ENCODE measurements around the gene SYNDIG1L. TPM values are rescaled to one million over a fixed set of nuclear protein-coding genes. Genes with fewer than 3 reads are reported as not detected.

The SYNDIG1L gene
- total RNA-seq, 3 donors from 2014 or later (not counting 1 experiment from before 2014, with no cell fraction given), result 0.30 TPM; not detected in 2

- Mint-ChIP-seq H3K9me3 (no peaks in the 10 kb centered on the region), H3K4me3 (no peak overlapping the region), H3K27ac (no peak overlapping the region), H3K4me1 (no peaks in the 10 kb centered on the region), H3K36me3 (no peaks in the 10 kb centered on the region), H3K27me3 (ENCODE audit: low read depth in 2 of 2) (no peaks in the 10 kb centered on the region)
- Histone ChIP-seq H3K4me3 (ENCODE audit: low read length) (no peak overlapping the region), H3K4me1 (ENCODE audit: control insufficient read depth, insufficient read depth, low read length) (no peaks in the 10 kb centered on the region), H3K27me3 (ENCODE audit: control insufficient read depth, insufficient read depth, low read length) (no peaks in the 10 kb centered on the region), H3K9me3 (ENCODE audit: control insufficient read depth, insufficient read depth, low read length) (no peaks in the 10 kb centered on the region), H3K27ac (ENCODE audit: low read length) (no peak overlapping the region), H3K36me3 (ENCODE audit: control insufficient read depth, insufficient read depth, low read length) (peaks cover 4% of the 10 kb centered on the region)
- TF ChIP-seq CTCF (IDR thresholded peaks at IDR 0.05), result no peak
- 90% methylated on average over 7 of the region's 7 CpGs for WGBS (ENCODE audit: insufficient coverage)
- intact Hi-C loops (cut with micrococcal nuclease), result no loop called here
- DNase-seq (no peak), ATAC-seq (no peak)
These were observed 43.8 kb upstream of the SYNDIG1L start for GRCh38 chr14:74469548-74470518.

GRCh38 chr14:74468513-74468912, 42.5 kb upstream of the SYNDIG1L start:
- no peak for TF ChIP-seq CTCF (IDR thresholded peaks at IDR 0.05)
- DNase-seq, result no peak
- H3K4me1 ChIP-seq (ENCODE audit: control insufficient read depth, insufficient read depth, low read length), result no peaks in the 10 kb centered on the region
- H3K4me3 ChIP-seq (ENCODE audit: low read length), result no peak overlapping the region
- Mint-ChIP-seq H3K27me3 (ENCODE audit: low read depth in 2 of 2) (peaks cover under 1 to 2% of the 10 kb centered on the region in 2 donors), H3K4me3 (no peak overlapping the region), H3K36me3 (no peaks in the 10 kb centered on the region), H3K9me3 (no peaks in the 10 kb centered on the region), H3K4me1 (no peaks in the 10 kb centered on the region), H3K27ac (no peak overlapping the region)
- no peak for ATAC-seq
- intact Hi-C loops (cut with micrococcal nuclease), result no loop called here
- 91% methylated on average over 3 of the region's 3 CpGs for WGBS (ENCODE audit: insufficient coverage)
- no peaks in the 10 kb centered on the region for H3K27me3 ChIP-seq (ENCODE audit: control insufficient read depth, insufficient read depth, low read length)
- no peak overlapping the region for H3K27ac ChIP-seq (ENCODE audit: low read length)
- H3K36me3 ChIP-seq (ENCODE audit: control insufficient read depth, insufficient read depth, low read length), result peaks cover under 1% of the 10 kb centered on the region
- H3K9me3 ChIP-seq (ENCODE audit: control insufficient read depth, insufficient read depth, low read length), result no peaks in the 10 kb centered on the region

- H3K9me3 Mint-ChIP-seq, result no peaks in the 10 kb centered on the region
- no peak overlapping the region for H3K27ac Mint-ChIP-seq
- H3K27me3 Mint-ChIP-seq (ENCODE audit: low read depth in 2 of 2), result peaks cover 14 to 20% of the 10 kb centered on the region in 2 donors
- intact Hi-C loops (cut with micrococcal nuclease), result no loop called here
- DNase-seq (no peak), ATAC-seq (no peak)
- no peak overlapping the region for H3K4me3 Mint-ChIP-seq
- no peaks in the 10 kb centered on the region for H3K4me1 Mint-ChIP-seq
- WGBS (ENCODE audit: insufficient coverage), result 100% methylated on average over 2 of the region's 2 CpGs
- no peak overlapping the region for H3K4me3 ChIP-seq (ENCODE audit: low read length)
- H3K36me3 Mint-ChIP-seq, result no peaks in the 10 kb centered on the region
- no peaks in the 10 kb centered on the region for H3K9me3 ChIP-seq (ENCODE audit: control insufficient read depth, insufficient read depth, low read length)
- no peaks in the 10 kb centered on the region for H3K4me1 ChIP-seq (ENCODE audit: control insufficient read depth, insufficient read depth, low read length)
- no peaks in the 10 kb centered on the region for H3K36me3 ChIP-seq (ENCODE audit: control insufficient read depth, insufficient read depth, low read length)
- H3K27ac ChIP-seq (ENCODE audit: low read length), result no peak overlapping the region
- H3K27me3 ChIP-seq (ENCODE audit: control insufficient read depth, insufficient read depth, low read length), result no peaks in the 10 kb centered on the region
- no peak for TF ChIP-seq CTCF (IDR thresholded peaks at IDR 0.05)
These were observed 39.3 kb upstream of the SYNDIG1L start for GRCh38 chr14:74465335-74465734.
